Left ventricle myocardium inferior (tissue), 1 donor: ENCODE data around the gene RARG. TPM values are rescaled to one million over a fixed set of nuclear protein-coding genes. Genes with fewer than 3 reads are reported as not detected.

Source experiments
- DNase-seq: peaks from one replicate; pipeline ENCODE4 v3.0.0-alpha.2; 2020
- H3K27ac ChIP-seq: fragments of 200-600 bp; replicated peaks from 2 replicates; pipeline ENCODE4 v1.8.0; 2021
- H3K27me3 ChIP-seq: fragments of 200-600 bp; 2 replicates; pipeline ENCODE4 v1.8.0; 2021; ENCODE audit warnings: low read depth
- H3K36me3 ChIP-seq: fragments of 200-600 bp; 2 replicates; pipeline ENCODE4 v1.8.0; 2021
- H3K4me1 ChIP-seq: fragments of 200-600 bp; 2 replicates; pipeline ENCODE4 v1.8.0; 2021
- H3K4me3 ChIP-seq: fragments of 200-600 bp; 2 replicates; pipeline ENCODE4 v1.8.0; 2021; ENCODE audit warnings: mild to moderate bottlenecking, moderate library complexity
- H3K9me3 ChIP-seq: fragments of 200-600 bp; replicated peaks from 2 replicates; pipeline ENCODE4 v1.8.0; 2021
- CTCF ChIP-seq: fragments of 200-600 bp; IDR thresholded peaks from 2 replicates; pipeline ENCODE4 v1.8.0; 2021; ENCODE audit warnings: antibody characterized with exemption, mild to moderate bottlenecking, borderline replicate concordance
- intact Hi-C: fragments of 100-400 bp; cut with micrococcal nuclease; formaldehyde crosslinking; loops from one replicate; pipeline ENCODE4 v1.11.0; 2022
- total RNA-seq: library from RNA; stranded (reverse); fragmentation: NEBNext Ultra II Directional; extraction: Animal tissue kit (Norgen Biotek cat#: 25700); gene quantifications from one replicate; pipeline ENCODE4 v1.2.1, GENCODE V29; 2021
- donor health status: DM: no; HTN: yes; CAD: no; lungs with severe emphysema.

The RARG gene
- total RNA-seq, 1 donor from 2014 or later: 14.9 TPM

GRCh38 chr12:53239643-53240258, 7.7 kb upstream of the RARG start:
- DNase-seq: no peak
- Histone ChIP-seq H3K36me3 (no peaks in the 10 kb centered on the region), H3K9me3 (no peaks in the 10 kb centered on the region), H3K4me3 (no peak overlapping the region), H3K4me1 (peaks cover 2% of the 10 kb centered on the region), H3K27me3 (peaks cover 9% of the 10 kb centered on the region), H3K27ac (no peak overlapping the region)
- TF ChIP-seq CTCF: no peak
- intact Hi-C loops: no loop called here

- intact Hi-C loops: no loop called here
- H3K27ac ChIP-seq: no peak overlapping the region
- H3K36me3 ChIP-seq: no peaks in the 10 kb centered on the region
- no peak for TF ChIP-seq CTCF
- H3K27me3 ChIP-seq: no peaks in the 10 kb centered on the region
- H3K4me3 ChIP-seq: no peak overlapping the region
- H3K9me3 ChIP-seq: no peaks in the 10 kb centered on the region
- no peak for DNase-seq
- peaks cover 34% of the 10 kb centered on the region for H3K4me1 ChIP-seq
Measured at GRCh38 chr12:53236443-53237111, 4.6 kb upstream of the RARG start.

GRCh38 chr12:53235742-53236442, 3.9 kb upstream of the RARG start:
- Histone ChIP-seq H3K4me1 (peaks cover 40% of the 10 kb centered on the region), H3K27ac (no peak overlapping the region), H3K4me3 (no peak overlapping the region), H3K27me3 (no peaks in the 10 kb centered on the region), H3K9me3 (no peaks in the 10 kb centered on the region), H3K36me3 (no peaks in the 10 kb centered on the region)
- no peak for TF ChIP-seq CTCF
- DNase-seq: no peak
- intact Hi-C loops: no loop called here

- TF ChIP-seq CTCF: no peak
- H3K27ac ChIP-seq: no peak overlapping the region
- peaks cover 41% of the 10 kb centered on the region for H3K4me1 ChIP-seq
- H3K36me3 ChIP-seq: no peaks in the 10 kb centered on the region
- no peaks in the 10 kb centered on the region for H3K27me3 ChIP-seq
- H3K9me3 ChIP-seq: no peaks in the 10 kb centered on the region
- H3K4me3 ChIP-seq: no peak overlapping the region
- intact Hi-C loops: no loop called here
- no peak for DNase-seq
Measured at GRCh38 chr12:53235164-53235563, 3.2 kb upstream of the RARG start.

DNA sequence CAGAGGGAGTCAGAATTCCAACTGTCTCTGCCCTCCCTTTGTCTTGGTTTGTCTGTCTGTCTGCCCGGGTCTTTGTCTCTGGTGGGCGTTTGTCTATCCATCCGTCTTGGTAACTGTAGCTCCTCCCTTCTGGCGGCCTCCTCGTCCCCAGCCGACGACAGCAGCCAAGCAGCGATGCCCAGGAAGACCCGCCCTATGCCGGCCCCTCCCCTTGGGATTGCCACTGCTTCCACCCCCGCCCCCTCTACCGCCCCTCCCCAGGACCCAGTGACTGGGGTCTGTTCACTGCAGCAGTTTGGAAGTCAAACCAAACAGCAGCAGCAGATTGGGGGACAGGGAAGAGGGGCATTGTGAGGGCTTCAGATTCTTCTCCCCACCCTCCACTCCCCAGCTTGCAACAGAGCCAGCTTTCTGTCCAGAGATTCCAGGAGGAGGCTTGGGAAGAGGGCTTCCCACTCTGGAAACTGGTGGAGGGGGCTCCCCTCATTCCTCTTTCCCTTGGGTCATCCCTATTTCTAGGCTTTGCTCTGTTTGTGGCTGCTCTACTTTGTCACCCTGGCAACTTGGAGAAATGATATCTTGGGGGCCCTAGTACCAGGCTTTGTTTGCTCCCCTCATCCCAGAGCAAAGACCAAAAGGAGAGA, 2.4 kb upstream of the RARG start:
- no peak for TF ChIP-seq CTCF
- Histone ChIP-seq H3K4me1 (peaks cover 41% of the 10 kb centered on the region), H3K9me3 (no peaks in the 10 kb centered on the region), H3K4me3 (no peak overlapping the region), H3K27ac (peak overlapping the region; percentile 36), H3K27me3 (no peaks in the 10 kb centered on the region), H3K36me3 (no peaks in the 10 kb centered on the region)
- intact Hi-C loops: no loop called here
- DNase-seq: peak; percentile 44
